Measurements from ENCODE around the gene MTUS2. TPM values are rescaled to one million over a fixed set of nuclear protein-coding genes. Genes with fewer than 3 reads are reported as not detected.
A peak's percentile ranks its signal among the peaks of the same experiment; 100 is the strongest.

Gene MTUS2
- total and polyA plus RNA-seq, 3 experiments from 2014 or later = 0.60 TPM; not detected in 2

DNA sequence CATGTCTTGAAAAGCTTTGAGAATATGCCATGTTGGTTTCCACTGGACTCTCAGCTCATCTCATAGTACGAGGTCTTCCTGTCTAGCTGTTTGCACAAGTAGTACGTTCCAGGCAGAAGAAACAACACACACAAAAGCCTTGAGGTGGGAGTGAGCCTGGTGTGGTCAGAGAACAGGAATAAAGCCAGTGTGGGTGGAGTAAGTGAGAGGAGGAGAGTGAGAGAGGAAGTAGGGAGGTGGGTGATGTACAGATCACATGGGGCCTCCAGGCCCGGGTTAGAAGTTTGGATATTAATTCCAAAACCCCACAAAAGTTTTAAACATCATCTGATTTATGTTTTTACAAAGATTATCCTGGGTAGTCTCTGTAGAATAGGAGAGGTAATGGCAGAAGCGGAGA is 230.6 kb downstream of the MTUS2 start:
- no peaks in the 10 kb centered on the region for H3K9me3 ChIP-seq (ENCODE audit: low read length)
- Mint-ChIP-seq H3K36me3 (peaks cover 0 to 3% (median 0%) of the 10 kb centered on the region in 3 donors), H3K27ac (no peak overlapping the region), H3K27me3 (peaks cover 0 to 6% of the 10 kb centered on the region in 2 donors), H3K9me3 (peaks cover 5 to 13% (median 9%) of the 10 kb centered on the region in 5 donors), H3K4me3 (no peak overlapping the region), H3K4me1 (peaks cover 0 to 4% (median 0%) of the 10 kb centered on the region in 3 donors)
- no peak overlapping the region for H3K27ac ChIP-seq (ENCODE audit: low read depth, low read length)
- H3K4me3 ChIP-seq (ENCODE audit: low read length) = no peak overlapping the region
- no peaks in the 10 kb centered on the region for H3K27me3 ChIP-seq (ENCODE audit: insufficient read depth, low read length, poor library complexity, severe bottlenecking)
- no peaks in the 10 kb centered on the region for H3K4me1 ChIP-seq (ENCODE audit: insufficient read depth, low read length)
- DNase-seq = no peak
- ChIA-PET POLR2A (no interaction called here), CTCF (no interaction called here)
- no peaks in the 10 kb centered on the region for H3K36me3 ChIP-seq (ENCODE audit: insufficient read depth, low read length)

DNA sequence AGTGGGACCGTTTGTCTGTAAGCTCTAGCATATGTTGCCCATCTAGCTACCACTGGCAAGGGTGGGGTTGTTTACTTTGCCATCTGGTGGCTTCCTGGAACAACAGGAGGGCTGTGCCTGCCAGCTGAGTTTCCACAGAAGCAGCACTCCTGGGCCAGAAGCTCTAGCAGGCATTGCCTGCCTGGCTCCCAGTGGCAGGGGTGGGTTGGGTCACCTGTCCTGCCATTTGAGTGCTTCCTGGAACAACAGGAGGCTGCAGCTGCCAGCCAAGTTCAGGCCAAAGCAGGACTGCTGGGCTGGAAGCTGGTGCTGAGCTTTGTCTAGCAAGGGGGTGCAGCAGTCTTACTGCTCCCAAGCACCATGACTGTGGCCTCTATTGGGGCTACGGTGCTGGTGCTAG is 239.7 kb downstream of the MTUS2 start:
- POLR2A ChIA-PET = no interaction called here

DNA sequence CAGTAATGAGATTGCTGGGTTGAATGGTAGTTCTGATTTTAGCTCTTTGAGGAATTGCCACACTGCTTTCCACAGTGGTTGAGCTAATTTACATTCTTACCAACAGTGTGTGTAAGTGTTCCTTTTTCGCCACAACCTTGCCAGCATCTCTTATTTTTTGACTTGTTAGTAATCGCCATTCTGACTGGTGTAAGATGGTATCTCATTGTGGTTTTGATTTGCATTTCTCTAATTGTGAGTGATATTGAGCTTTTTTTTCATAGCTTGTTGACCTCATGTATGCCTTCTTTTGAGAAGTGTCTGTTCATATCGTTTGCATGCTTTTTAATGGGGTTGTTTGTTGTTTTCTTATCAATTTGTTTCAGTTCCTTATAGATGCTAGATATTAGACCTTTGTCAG is 245.0 kb downstream of the MTUS2 start:
- Mint-ChIP-seq H3K9me3 (peaks cover 0 to 10% (median 5%) of the 10 kb centered on the region in 5 donors), H3K4me3 (no peak overlapping the region), H3K36me3 (no peaks in the 10 kb centered on the region), H3K27me3 (no peaks in the 10 kb centered on the region), H3K27ac (peak overlapping the region in 1 of 8 donors; percentile 8), H3K4me1 (no peaks in the 10 kb centered on the region)
- POLR2A ChIA-PET = no interaction called here
- no peak for DNase-seq
- Histone ChIP-seq H3K36me3 (ENCODE audit: insufficient read depth, low read length) (no peaks in the 10 kb centered on the region), H3K9me3 (ENCODE audit: low read length) (no peaks in the 10 kb centered on the region), H3K27me3 (ENCODE audit: insufficient read depth, low read length, poor library complexity, severe bottlenecking) (no peaks in the 10 kb centered on the region), H3K27ac (ENCODE audit: low read depth, low read length) (no peak overlapping the region), H3K4me1 (ENCODE audit: insufficient read depth, low read length) (no peaks in the 10 kb centered on the region), H3K4me3 (ENCODE audit: low read length) (no peak overlapping the region)
- CTCF ChIA-PET = no interaction called here

More for the DNA sequence above, 239.7 kb downstream of the MTUS2 start:
- Mint-ChIP-seq H3K27me3 (peaks cover 0 to 1% of the 10 kb centered on the region in 2 donors), H3K4me1 (no peaks in the 10 kb centered on the region), H3K9me3 (peaks cover 20 to 33% (median 23%) of the 10 kb centered on the region in 5 donors), H3K27ac (no peak overlapping the region), H3K36me3 (peaks cover 0 to 4% (median 0%) of the 10 kb centered on the region in 3 donors), H3K4me3 (no peak overlapping the region)
- no peak overlapping the region for H3K27ac ChIP-seq (ENCODE audit: low read depth, low read length)
- CTCF ChIA-PET = no interaction called here
- no peak for DNase-seq
- H3K4me1 ChIP-seq (ENCODE audit: insufficient read depth, low read length) = no peaks in the 10 kb centered on the region
- H3K27me3 ChIP-seq (ENCODE audit: insufficient read depth, low read length, poor library complexity, severe bottlenecking) = no peaks in the 10 kb centered on the region
- H3K9me3 ChIP-seq (ENCODE audit: low read length) = no peaks in the 10 kb centered on the region
- H3K4me3 ChIP-seq (ENCODE audit: low read length) = no peak overlapping the region
- H3K36me3 ChIP-seq (ENCODE audit: insufficient read depth, low read length) = no peaks in the 10 kb centered on the region

DNA sequence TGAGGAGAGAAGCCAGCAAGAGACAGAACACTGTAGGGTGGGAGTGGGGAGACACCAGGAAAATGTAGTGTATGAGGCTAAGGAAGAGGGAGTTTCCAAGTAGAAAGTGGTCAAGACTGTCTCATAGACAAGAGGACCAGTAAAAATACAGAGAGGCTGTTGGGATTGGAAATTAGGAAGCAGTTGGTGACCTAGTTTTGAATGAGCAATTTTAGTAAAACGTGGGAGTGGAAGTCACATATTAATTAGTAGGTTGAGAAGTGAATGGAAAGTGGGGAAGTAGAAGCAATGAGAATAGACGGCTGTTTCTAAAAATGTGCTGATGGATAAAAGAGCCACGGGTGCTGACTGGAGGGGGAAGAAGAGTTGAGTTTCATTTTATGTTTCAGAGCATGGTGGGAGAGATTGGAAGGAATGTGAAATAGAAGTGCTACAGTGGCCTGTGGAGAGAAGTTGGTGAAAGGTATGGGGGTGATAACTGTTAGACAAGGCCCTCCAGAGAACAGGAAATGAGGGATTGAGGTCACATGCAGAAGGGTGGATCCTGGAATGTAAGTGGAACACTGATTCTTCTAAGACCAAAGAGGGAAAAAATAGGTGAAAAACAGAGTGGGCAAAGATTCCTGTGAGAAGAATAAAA is 247.3 kb downstream of the MTUS2 start:
- Histone ChIP-seq H3K4me3 (ENCODE audit: low read length) (no peak overlapping the region), H3K4me1 (ENCODE audit: insufficient read depth, low read length) (no peaks in the 10 kb centered on the region), H3K9me3 (ENCODE audit: low read length) (no peaks in the 10 kb centered on the region), H3K27me3 (ENCODE audit: insufficient read depth, low read length, poor library complexity, severe bottlenecking) (no peaks in the 10 kb centered on the region), H3K27ac (ENCODE audit: low read depth, low read length) (no peak overlapping the region), H3K36me3 (ENCODE audit: insufficient read depth, low read length) (no peaks in the 10 kb centered on the region)
- POLR2A ChIA-PET = no interaction called here
- Mint-ChIP-seq H3K27ac (no peak overlapping the region), H3K4me3 (no peak overlapping the region), H3K4me1 (no peaks in the 10 kb centered on the region), H3K9me3 (peaks cover 0 to 8% (median 0%) of the 10 kb centered on the region in 5 donors), H3K27me3 (no peaks in the 10 kb centered on the region), H3K36me3 (no peaks in the 10 kb centered on the region)
- CTCF ChIA-PET = no interaction called here
- DNase-seq = no peak

DNA sequence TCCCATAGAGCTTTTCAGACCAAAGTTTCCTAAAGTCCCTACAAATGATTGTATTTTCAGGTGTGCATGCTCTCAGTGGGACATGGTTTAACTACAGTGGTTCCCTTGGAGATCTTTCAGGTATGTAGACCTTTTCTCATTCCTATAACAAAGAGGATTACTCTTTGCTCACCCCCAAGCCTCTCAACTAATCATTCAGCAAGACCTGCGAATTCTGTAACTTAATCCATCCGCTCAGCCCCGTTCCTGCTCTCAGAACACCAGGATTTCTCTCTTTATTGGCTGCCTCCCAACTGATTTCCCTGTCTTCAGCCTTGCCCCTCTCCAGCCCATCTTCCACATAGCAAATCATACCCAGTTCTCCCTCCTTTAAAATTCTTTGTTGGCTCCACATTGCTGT is 253.6 kb downstream of the MTUS2 start:
- no peak overlapping the region for H3K27ac ChIP-seq (ENCODE audit: low read depth, low read length)
- no peaks in the 10 kb centered on the region for H3K36me3 ChIP-seq (ENCODE audit: insufficient read depth, low read length)
- Mint-ChIP-seq H3K36me3 (no peaks in the 10 kb centered on the region), H3K4me1 (peaks cover 3 to 7% (median 6%) of the 10 kb centered on the region in 3 donors), H3K27ac (no peak overlapping the region), H3K9me3 (peaks cover 0 to 11% (median 0%) of the 10 kb centered on the region in 5 donors), H3K4me3 (no peak overlapping the region), H3K27me3 (peaks cover 0 to 2% of the 10 kb centered on the region in 2 donors)
- H3K9me3 ChIP-seq (ENCODE audit: low read length) = no peaks in the 10 kb centered on the region
- DNase-seq = no peak
- POLR2A ChIA-PET = no interaction called here
- CTCF ChIA-PET = no interaction called here
- no peak overlapping the region for H3K4me3 ChIP-seq (ENCODE audit: low read length)
- no peaks in the 10 kb centered on the region for H3K27me3 ChIP-seq (ENCODE audit: insufficient read depth, low read length, poor library complexity, severe bottlenecking)
- no peaks in the 10 kb centered on the region for H3K4me1 ChIP-seq (ENCODE audit: insufficient read depth, low read length)

DNA sequence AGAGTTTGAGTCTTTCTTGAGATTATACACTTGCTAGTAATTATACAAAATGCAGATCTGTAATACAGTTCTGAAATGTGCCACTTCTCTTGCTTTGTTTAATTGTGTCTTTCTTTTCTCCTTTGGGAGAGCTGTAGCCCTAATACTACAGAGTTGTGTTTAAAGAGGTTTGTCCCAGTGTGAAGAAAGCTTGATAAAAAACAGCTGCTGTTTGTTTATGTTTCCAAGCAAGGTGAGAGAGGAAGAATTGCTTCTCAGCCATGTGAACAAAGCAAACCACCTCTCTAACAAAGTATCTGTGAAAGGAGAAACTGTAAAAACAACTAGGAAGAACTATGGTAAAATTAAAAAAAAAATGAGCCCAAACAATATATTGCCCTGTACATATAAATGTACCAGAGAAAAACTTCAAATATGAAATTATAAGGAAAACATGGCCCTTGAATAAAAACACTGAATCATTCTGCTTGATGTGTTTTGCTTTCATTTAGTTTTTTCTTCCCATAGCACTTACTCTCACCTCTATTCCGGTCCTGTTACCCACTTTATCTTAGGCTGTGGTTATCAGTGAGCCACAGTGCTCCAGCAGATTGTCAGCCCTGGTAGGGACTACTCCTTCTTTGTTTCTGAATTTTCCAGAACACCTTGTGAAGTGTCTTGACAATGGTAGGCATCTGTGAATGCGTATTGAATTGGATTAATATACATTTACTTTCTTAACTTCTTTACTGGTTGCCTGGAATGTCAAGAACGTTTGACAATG is 257.1 kb downstream of the MTUS2 start:
- Mint-ChIP-seq H3K27ac (peak overlapping the region in 2 of 8 donors; percentile 24 to 77), H3K4me3 (peak overlapping the region in 1 of 7 donors; percentile 2), H3K9me3 (peaks cover 0 to 15% (median under 1%) of the 10 kb centered on the region in 5 donors), H3K36me3 (no peaks in the 10 kb centered on the region), H3K4me1 (peaks cover 6 to 19% (median 9%) of the 10 kb centered on the region in 3 donors), H3K27me3 (peaks cover 0 to 2% of the 10 kb centered on the region in 2 donors)
- no peaks in the 10 kb centered on the region for H3K9me3 ChIP-seq (ENCODE audit: low read length)
- no peaks in the 10 kb centered on the region for H3K27me3 ChIP-seq (ENCODE audit: insufficient read depth, low read length, poor library complexity, severe bottlenecking)
- ChIA-PET CTCF (no interaction called here), POLR2A (no interaction called here)
- no peaks in the 10 kb centered on the region for H3K36me3 ChIP-seq (ENCODE audit: insufficient read depth, low read length)
- no peak overlapping the region for H3K27ac ChIP-seq (ENCODE audit: low read depth, low read length)
- no peak overlapping the region for H3K4me3 ChIP-seq (ENCODE audit: low read length)
- no peak for DNase-seq
- peaks cover 9% of the 10 kb centered on the region for H3K4me1 ChIP-seq (ENCODE audit: insufficient read depth, low read length)

DNA sequence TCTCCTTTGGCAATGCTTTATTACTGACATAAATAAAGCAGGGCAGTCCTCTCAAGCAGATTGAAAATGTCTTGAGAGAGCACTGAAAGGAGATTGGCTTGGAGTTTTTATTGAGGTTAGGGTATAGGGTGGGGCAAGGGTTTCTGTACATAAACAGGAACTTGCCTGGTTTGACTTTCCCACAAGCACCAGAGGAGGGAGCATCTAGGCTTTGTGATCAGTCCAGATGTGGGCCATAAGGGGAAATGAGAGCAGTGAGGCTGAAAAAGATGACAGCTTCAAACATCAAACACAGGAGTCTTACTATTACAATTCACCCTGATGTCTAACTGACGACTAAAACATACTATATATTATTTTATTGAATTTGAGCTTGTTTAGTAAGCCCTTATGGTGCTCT is 260.9 kb downstream of the MTUS2 start:
- peaks cover 0 to 2% of the 10 kb centered on the region in 2 donors for H3K27me3 Mint-ChIP-seq
- POLR2A ChIA-PET = no interaction called here
- H3K4me3 Mint-ChIP-seq = peak overlapping the region in 1 of 7 donors; percentile 37
- H3K36me3 ChIP-seq (ENCODE audit: insufficient read depth, low read length) = no peaks in the 10 kb centered on the region
- H3K4me1 Mint-ChIP-seq = peaks cover 6 to 19% (median 9%) of the 10 kb centered on the region in 3 donors
- no peaks in the 10 kb centered on the region for H3K9me3 ChIP-seq (ENCODE audit: low read length)
- H3K4me1 ChIP-seq (ENCODE audit: insufficient read depth, low read length) = peaks cover 9% of the 10 kb centered on the region
- H3K27me3 ChIP-seq (ENCODE audit: insufficient read depth, low read length, poor library complexity, severe bottlenecking) = no peaks in the 10 kb centered on the region
- H3K4me3 ChIP-seq (ENCODE audit: low read length) = no peak overlapping the region
- DNase-seq = peak in 2 of 5 donors; percentile 31 to 32
- peaks cover 2 to 15% (median 3%) of the 10 kb centered on the region in 5 donors for H3K9me3 Mint-ChIP-seq
- H3K27ac Mint-ChIP-seq = peak overlapping the region in 6 of 8 donors; percentile 26 to 90 (median 69)
- CTCF ChIA-PET = no interaction called here
- no peaks in the 10 kb centered on the region for H3K36me3 Mint-ChIP-seq
- no peak overlapping the region for H3K27ac ChIP-seq (ENCODE audit: low read depth, low read length)

DNA sequence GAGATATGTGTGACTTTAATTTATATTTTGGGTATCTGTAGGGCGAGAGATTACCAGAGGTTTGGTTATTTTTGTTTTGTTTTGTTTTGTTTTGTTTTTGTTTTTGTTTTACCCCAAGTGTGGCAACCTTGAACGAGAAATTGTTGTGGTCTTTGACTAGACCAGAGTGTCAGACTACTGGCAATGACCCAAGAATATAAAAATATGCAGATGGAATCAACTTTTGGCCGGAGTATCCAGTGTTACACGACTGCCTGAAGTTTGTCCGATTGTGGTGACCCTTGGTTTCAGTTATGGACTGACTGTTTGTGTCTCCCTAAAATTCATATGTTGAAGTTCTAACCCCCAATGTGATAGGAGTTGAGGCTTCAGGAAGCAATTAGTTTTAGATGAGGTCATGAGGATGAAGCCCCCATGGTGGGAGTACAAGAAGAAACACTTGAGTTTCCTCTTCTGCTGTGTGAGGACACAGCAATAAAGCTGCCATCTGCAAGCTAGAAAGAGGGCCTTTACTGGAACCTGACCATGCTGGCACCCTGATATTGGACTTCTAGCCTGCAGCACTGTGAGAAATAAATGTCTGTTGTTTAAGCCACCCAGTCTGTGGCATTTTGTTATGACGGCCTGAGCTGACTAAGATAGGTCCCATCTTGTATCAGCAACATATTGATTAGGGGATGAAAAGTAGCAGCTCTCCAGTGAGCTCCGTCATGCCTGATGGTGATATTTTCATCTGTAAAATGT is 261.7 kb downstream of the MTUS2 start:
- POLR2A ChIA-PET = no interaction called here
- no peaks in the 10 kb centered on the region for H3K9me3 ChIP-seq (ENCODE audit: low read length)
- H3K36me3 ChIP-seq (ENCODE audit: insufficient read depth, low read length) = no peaks in the 10 kb centered on the region
- Mint-ChIP-seq H3K27me3 (no peaks in the 10 kb centered on the region), H3K4me3 (no peak overlapping the region), H3K9me3 (peaks cover 2 to 15% (median 4%) of the 10 kb centered on the region in 5 donors), H3K36me3 (no peaks in the 10 kb centered on the region), H3K27ac (peak overlapping the region in 5 of 8 donors; percentile 22 to 87 (median 47)), H3K4me1 (peaks cover 6 to 19% (median 9%) of the 10 kb centered on the region in 3 donors)
- no peak overlapping the region for H3K4me3 ChIP-seq (ENCODE audit: low read length)
- CTCF ChIA-PET = no interaction called here
- no peaks in the 10 kb centered on the region for H3K27me3 ChIP-seq (ENCODE audit: insufficient read depth, low read length, poor library complexity, severe bottlenecking)
- H3K27ac ChIP-seq (ENCODE audit: low read depth, low read length) = no peak overlapping the region
- no peak for DNase-seq
- H3K4me1 ChIP-seq (ENCODE audit: insufficient read depth, low read length) = peaks cover 9% of the 10 kb centered on the region
